HepG2 (cell line): ENCODE results near the gene MXRA8. TPM values are rescaled to one million over a fixed set of nuclear protein-coding genes. Genes with fewer than 3 reads are reported as not detected.

Source experiments
- AGO1 ChIP-seq: fragments of 200-400 bp; formaldehyde crosslinking; IDR thresholded peaks from 2 replicates; pipeline ENCODE4 v1.6.1; 2017; ENCODE audit warnings: mild to moderate bottlenecking, low read depth, low read length, moderate library complexity; ENCODE audit not compliant: poor library complexity, severe bottlenecking
- EZH2 ChIP-seq: conservative IDR thresholded peaks from 2 replicates; pipeline ENCODE4 v1.6.1; 2012; ENCODE audit warnings: mild to moderate bottlenecking, low read depth, low read length, moderate library complexity
- GABPA ChIP-seq, 2 experiments: IDR thresholded peaks; 2 replicates each; pipeline ENCODE4 v1.6.1; 2011 to 2016; ENCODE audit warnings: low read depth in 2 of 2, low read length in 1 of 2, missing biosample characterization in 1 of 2, missing genetic modification characterization in 1 of 2
- GLI4 ChIP-seq: sonication (generic); formaldehyde crosslinking; IDR thresholded peaks from 2 replicates; pipeline ENCODE4 v1.5.1; 2020; ENCODE audit warnings: missing genetic modification reagents, mild to moderate bottlenecking, moderate library complexity, borderline replicate concordance
- KDM2A ChIP-seq: sonication (generic); formaldehyde crosslinking; IDR thresholded peaks from 2 replicates; pipeline ENCODE4 v1.4.0; 2020; ENCODE audit warnings: low read depth, missing genetic modification reagents, borderline replicate concordance
- MAZ ChIP-seq, 2 experiments: sonication (generic) in 1 of 2; formaldehyde crosslinking in 1 of 2; IDR thresholded peaks; 2 replicates each; pipeline versions ENCODE4 v1.5.0 to v1.6.1; 2012 to 2020; ENCODE audit warnings: low read depth in 2 of 2, mild to moderate bottlenecking in 2 of 2, borderline replicate concordance in 1 of 2, improper control_type of control experiment in 1 of 2, low read length in 1 of 2, missing genetic modification reagents in 1 of 2, moderate library complexity in 1 of 2
- MNT ChIP-seq: fragments of 450-650 bp; IDR thresholded peaks from 2 replicates; pipeline ENCODE4 v1.6.1; 2016
- MXI1 ChIP-seq: IDR thresholded peaks from 3 replicates; pipeline ENCODE4 v1.6.1; 2012; ENCODE audit warnings: low read depth, low read length, inconsistent platforms, borderline replicate concordance
- PHF8 ChIP-seq: sonication (generic); formaldehyde crosslinking; IDR thresholded peaks from 2 replicates; pipeline ENCODE4 v1.5.0; 2020; ENCODE audit warnings: missing genetic modification reagents
- POLR2AphosphoS5 ChIP-seq: IDR thresholded peaks from 2 replicates; pipeline ENCODE4 v1.6.1; 2012; ENCODE audit warnings: low read depth, low read length
- SALL1 ChIP-seq: sonication (generic); formaldehyde crosslinking; IDR thresholded peaks from 2 replicates; pipeline ENCODE4 v1.8.0; 2022; ENCODE audit warnings: mild to moderate bottlenecking, missing genetic modification reagents
- SMARCC2 ChIP-seq: fragments of 450-650 bp; IDR thresholded peaks from 2 replicates; pipeline ENCODE4 v1.6.1; 2017; ENCODE audit warnings: antibody characterized with exemption, mild to moderate bottlenecking
- SNAI1 ChIP-seq: sonication (generic); formaldehyde crosslinking; IDR thresholded peaks from 2 replicates; pipeline ENCODE4 v1.5.0; 2020; ENCODE audit warnings: mild to moderate bottlenecking, missing genetic modification reagents, borderline replicate concordance
- SP5 ChIP-seq: IDR thresholded peaks from 2 replicates; pipeline ENCODE4 v1.6.1; 2016; ENCODE audit warnings: low read depth, borderline replicate concordance
- STAG1 ChIP-seq: sonication (generic); formaldehyde crosslinking; IDR thresholded peaks from 2 replicates; pipeline ENCODE4 v1.4.0; 2020; ENCODE audit warnings: missing genetic modification reagents
- THAP9 ChIP-seq: sonication (generic); formaldehyde crosslinking; IDR thresholded peaks from 2 replicates; pipeline ENCODE4; 2020; ENCODE audit warnings: missing genetic modification reagents, mild to moderate bottlenecking, borderline replicate concordance
- ZBTB2 ChIP-seq: sonication (generic); formaldehyde crosslinking; IDR thresholded peaks from 2 replicates; pipeline ENCODE4 v1.8.0; 2022; ENCODE audit warnings: low read depth, missing genetic modification reagents
- ZKSCAN8 ChIP-seq: IDR thresholded peaks from 2 replicates; pipeline ENCODE4 v1.6.1; 2016; ENCODE audit warnings: borderline replicate concordance, missing genetic modification reagents, missing compliant biosample characterization
- ZNF121 ChIP-seq: sonication (generic); formaldehyde crosslinking; IDR thresholded peaks from 2 replicates; pipeline ENCODE4 v1.5.0; 2020; ENCODE audit warnings: mild to moderate bottlenecking, missing genetic modification reagents
- ZNF441 ChIP-seq: sonication (generic); formaldehyde crosslinking; IDR thresholded peaks from 2 replicates; pipeline ENCODE4 v1.7.0; 2021; ENCODE audit warnings: missing genetic modification reagents, borderline replicate concordance
- ZNF468 ChIP-seq: sonication (generic); formaldehyde crosslinking; IDR thresholded peaks from 2 replicates; pipeline ENCODE4 v1.8.0; 2022; ENCODE audit warnings: mild to moderate bottlenecking, moderate library complexity, missing genetic modification reagents
- ZNF576 ChIP-seq: sonication (generic); formaldehyde crosslinking; IDR thresholded peaks from 2 replicates; pipeline ENCODE4 v1.4.0; 2020; ENCODE audit warnings: mild to moderate bottlenecking, missing genetic modification reagents
- polyA plus RNA-seq, 8 experiments: library from polyadenylated mRNA; depleted of rRNA in 3 of 8; stranded (reverse) in 7 of 8; unstranded in 1 of 8; fragments of >200 nt; fragmentation: Illumina TruSeq in 4 of 8; extraction: Trizol in 4 of 8; gene quantifications; 2 replicates each; pipeline versions ENCODE4 v1.2.1 to v1.2.3, GENCODE V29; 2011 to 2016; ENCODE audit warnings: low read depth in 4 of 8, missing spikeins in 1 of 8, mixed read lengths in 1 of 8; ENCODE audit not compliant: insufficient read depth in 1 of 8
- total RNA-seq, 5 experiments: library from RNA; depleted of rRNA; stranded (reverse); fragments of >200 nt; fragmentation: Illumina TruSeq; extraction: Trizol; gene quantifications; 2 replicates each; pipeline ENCODE4 v1.2.3, GENCODE V29; 2016; ENCODE audit warnings: low read depth in 1 of 5

MXRA8 gene
- total and polyA plus RNA-seq, 2 of the 13 experiments (the other 11 are each of a cell fraction or from before 2014, with no cell fraction given), result 19.8 to 44.8 TPM

GRCh38 chr1:1349256-1350012 lies 8.9 kb downstream of the MXRA8 start, which contains the start of gene DVL1 (continued):
- no peak for TF ChIP-seq ZKSCAN8
- peak; percentile 37; the same call in 1 of the 3 replicates for TF ChIP-seq MXI1
- peak; percentile 51 for TF ChIP-seq STAG1 (CRISPR knock-in tag)
- TF ChIP-seq PHF8 (CRISPR knock-in tag), result peak; percentile 42; the same call in 1 of the 2 replicates
- TF ChIP-seq MNT, result no peak
- no peak; the same call in 1 of the 2 replicates for TF ChIP-seq POLR2AphosphoS5
- no peak for TF ChIP-seq ZNF468
- no peak for TF ChIP-seq SNAI1 (CRISPR knock-in tag)
- TF ChIP-seq GLI4 (CRISPR knock-in tag), result no peak
- peak; percentile 49; the same call in 1 of the 2 replicates for TF ChIP-seq MAZ (IDR thresholded peaks at IDR 0.05; ENCODE audit: borderline replicate concordance, low read depth, low read length)
- peak; percentile 43 for TF ChIP-seq MAZ (CRISPR knock-in tag; IDR thresholded peaks at IDR 0.05; ENCODE audit: low read depth)
- TF ChIP-seq SALL1 (CRISPR knock-in tag), result peak; percentile 36; the same call in 1 of the 2 replicates
- TF ChIP-seq ZBTB2 (CRISPR knock-in tag), result 0 out of 2 replicates have a peak, but pooled peaks have one; percentile 36
- TF ChIP-seq SP5 (CRISPR knock-in tag), result no peak
- no peak for TF ChIP-seq GABPA (IDR thresholded peaks at IDR 0.05; ENCODE audit: low read depth, low read length)
- peak; percentile 22; the same call in 1 of the 2 replicates for TF ChIP-seq GABPA (CRISPR knock-in tag; IDR thresholded peaks at IDR 0.05; ENCODE audit: low read depth)
- no peak for TF ChIP-seq THAP9 (CRISPR knock-in tag)
- TF ChIP-seq ZNF441 (CRISPR knock-in tag), result 0 out of 2 replicates have a peak, but pooled peaks have one; percentile 31
- no peak for TF ChIP-seq ZNF576 (CRISPR knock-in tag)
- no peak for TF ChIP-seq SMARCC2
- no peak for TF ChIP-seq ZNF121 (CRISPR knock-in tag)
- TF ChIP-seq AGO1, result peak; percentile 65
- no peak for TF ChIP-seq EZH2
- peak; percentile 74 for TF ChIP-seq KDM2A
